Adrenal gland (tissue), 12 donors: ENCODE measurements around the gene OTX1. TPM values are rescaled to one million over a fixed set of nuclear protein-coding genes. Genes with fewer than 3 reads are reported as not detected.
A peak's percentile ranks its signal among the peaks of the same experiment; 100 is the strongest.
"Not testable (repeated sequence)": the region's sequence is repeated elsewhere in the genome, so short reads cannot be mapped to it uniquely, and the experiment has no call there.

ENCODE experiments used
- DNase-seq, 7 donors: peaks; one replicate each; pipeline ENCODE4 v3.0.0-alpha.2; 2019 to 2020
- H3K27ac ChIP-seq, 5 donors: fragments of 200-600 bp; sonication (generic) in 4 of 5; 1 replicate in 3 of 5; 2 replicates in 2 of 5; pipeline versions ENCODE4 v1.5.1 to v1.8.0; 2016 to 2020; ENCODE audit warnings: mild to moderate bottlenecking in 1 of 5
- H3K27me3 ChIP-seq: fragments of 200-600 bp; 2 replicates; pipeline ENCODE4 v1.8.0; 2021
- H3K36me3 ChIP-seq, 2 donors: fragments of 200-600 bp; replicated peaks in 1 of 2; 1 replicate in 1 of 2; 2 replicates in 1 of 2; pipeline versions ENCODE4 v1.5.1 to v1.8.0; 2018 to 2022
- H3K4me1 ChIP-seq, 2 donors: fragments of 200-600 bp; replicated peaks in 1 of 2; 1 replicate in 1 of 2; 2 replicates in 1 of 2; pipeline versions ENCODE4 v1.5.1 to v1.8.0; 2018 to 2021
- H3K4me3 ChIP-seq, 4 donors: fragments of 200-600 bp; sonication (generic) in 3 of 4; one replicate each; pipeline ENCODE4 v1.5.1; 2016 to 2018
- H3K9me3 ChIP-seq, 3 donors: fragments of 200-600 bp; sonication (generic) in 1 of 3; replicated peaks in 1 of 3; 1 replicate in 2 of 3; 2 replicates in 1 of 3; pipeline versions ENCODE4 v1.5.1 to v1.8.0; 2016 to 2021
- POLR2A ChIP-seq, 2 donors: fragments of 450-650 bp; IDR thresholded peaks; one replicate each; pipeline ENCODE4 v1.6.1; 2017; ENCODE audit warnings: antibody characterized with exemption in 2 of 2, mild to moderate bottlenecking in 2 of 2, moderate library complexity in 1 of 2
- WGBS, 4 donors: extraction: QIAGEN DNeasy Blood & Tissue Kit in 2 of 4; methylation state at CpG; one replicate each; pipeline versions ENCODE4 v1.1.5 to v1.1.7; 2013 to 2017; 5-methylcytosine and 5-hydroxymethylcytosine counted together
- intact Hi-C, 2 donors: fragments of 100-400 bp; cut with DNase I; formaldehyde crosslinking; loops; one replicate each; pipeline versions ENCODE4 v1.14.1 to v1.15.0; 2022 to 2023
- polyA plus RNA-seq, 3 donors: library from polyadenylated mRNA; stranded (reverse); fragments of 200-250 nt in 2 of 3; fragments of 350-450 nt in 1 of 3; fragmentation: Illumina TruSeq in 1 of 3; extraction: RNeasy Lipid Tissue Mini Kit (QIAGEN cat#74804) in 1 of 3; gene quantifications; one replicate each; pipeline ENCODE4 v1.2.3, GENCODE V29; 2013 to 2014
- total RNA-seq, 9 donors: library from RNA; depleted of rRNA in 4 of 9; stranded (reverse); fragments of >200 nt in 4 of 9; fragments of 120-200 nt in 1 of 9; fragmentation: NEBNext Ultra II Directional in 1 of 9; extraction: Animal tissue kit (Norgen Biotek cat#: 25700) in 1 of 9; gene quantifications; one replicate each; pipeline versions ENCODE4 v1.1.0 to v1.2.4, GENCODE V29; 2013 to 2023
- TF ChIP-seq, protein P1 (sequence below), 6 experiments: fragments of 450-650 bp in 4 of 6; fragments of 200-600 bp in 2 of 6; sonication (generic) in 1 of 6; IDR thresholded peaks; 1 replicate in 5 of 6; 2 replicates in 1 of 6; pipeline versions ENCODE4 v1.5.1 to v1.8.0; 2016 to 2021; ENCODE audit warnings: antibody characterized with exemption in 6 of 6, mild to moderate bottlenecking in 2 of 6, moderate library complexity in 1 of 6
- donor health status: healthy with polysubstance abuse.
- donor health status: Bipolar disorder and iron deficiency.
- donor health status: DM: yes; HTN: yes; CAD: no.
- donor health status: DM: no; HTN: no; CAD: no.
- donor health status: DM: no; HTN: no; CAD: no.
- donor health status: DM: yes; HTN: yes; CAD: no.

Gene OTX1
- total and polyA plus RNA-seq, 12 donors: 0.24 TPM; not detected in 11

DNA sequence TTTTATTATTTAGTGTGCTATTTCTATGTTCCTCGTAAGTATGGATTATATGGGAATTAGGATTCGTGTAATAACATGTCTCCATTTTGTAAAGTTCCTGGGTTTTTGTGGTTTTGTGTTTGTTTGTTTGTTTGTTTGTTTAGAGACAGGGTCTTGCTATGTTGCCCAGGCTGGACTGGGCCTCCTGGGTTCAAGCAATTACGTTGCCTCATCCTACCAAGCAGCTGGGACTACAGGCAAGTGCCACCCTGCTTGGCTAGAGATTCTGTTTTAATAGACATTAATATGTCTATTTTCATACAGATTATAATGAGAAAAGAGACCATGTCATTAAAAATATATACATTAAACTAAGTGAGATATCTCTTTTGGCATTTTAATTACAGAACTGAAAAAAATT lies 35.2 kb upstream of the OTX1 start:
- no peak overlapping the region for H3K4me3 ChIP-seq
- H3K9me3 ChIP-seq: no peaks in the 10 kb centered on the region
- no peaks in the 10 kb centered on the region for H3K27me3 ChIP-seq
- no peak for TF ChIP-seq POLR2A (IDR thresholded peaks at IDR 0.05)
- TF ChIP-seq, protein P1, sequence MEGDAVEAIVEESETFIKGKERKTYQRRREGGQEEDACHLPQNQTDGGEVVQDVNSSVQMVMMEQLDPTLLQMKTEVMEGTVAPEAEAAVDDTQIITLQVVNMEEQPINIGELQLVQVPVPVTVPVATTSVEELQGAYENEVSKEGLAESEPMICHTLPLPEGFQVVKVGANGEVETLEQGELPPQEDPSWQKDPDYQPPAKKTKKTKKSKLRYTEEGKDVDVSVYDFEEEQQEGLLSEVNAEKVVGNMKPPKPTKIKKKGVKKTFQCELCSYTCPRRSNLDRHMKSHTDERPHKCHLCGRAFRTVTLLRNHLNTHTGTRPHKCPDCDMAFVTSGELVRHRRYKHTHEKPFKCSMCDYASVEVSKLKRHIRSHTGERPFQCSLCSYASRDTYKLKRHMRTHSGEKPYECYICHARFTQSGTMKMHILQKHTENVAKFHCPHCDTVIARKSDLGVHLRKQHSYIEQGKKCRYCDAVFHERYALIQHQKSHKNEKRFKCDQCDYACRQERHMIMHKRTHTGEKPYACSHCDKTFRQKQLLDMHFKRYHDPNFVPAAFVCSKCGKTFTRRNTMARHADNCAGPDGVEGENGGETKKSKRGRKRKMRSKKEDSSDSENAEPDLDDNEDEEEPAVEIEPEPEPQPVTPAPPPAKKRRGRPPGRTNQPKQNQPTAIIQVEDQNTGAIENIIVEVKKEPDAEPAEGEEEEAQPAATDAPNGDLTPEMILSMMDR (IDR thresholded peaks at IDR 0.05): no peak
- WGBS, 4 donors: 95 to 97% (median 97%) methylated on average over 3 of the region's 3 CpGs
- intact Hi-C loops: no loop called here
- no peaks in the 10 kb centered on the region for H3K4me1 ChIP-seq
- no peaks in the 10 kb centered on the region for H3K36me3 ChIP-seq
- H3K27ac ChIP-seq: no peak overlapping the region
- DNase-seq: no peak

- TF ChIP-seq POLR2A (IDR thresholded peaks at IDR 0.05): no peak
- TF ChIP-seq, protein P1 (IDR thresholded peaks at IDR 0.05): no peak
- H3K4me1 ChIP-seq: no peaks in the 10 kb centered on the region
- intact Hi-C loops: no loop called here
- no peak overlapping the region for H3K4me3 ChIP-seq
- no peak for DNase-seq
- no peak overlapping the region for H3K27ac ChIP-seq
- H3K9me3 ChIP-seq: no peaks in the 10 kb centered on the region
- no peaks in the 10 kb centered on the region for H3K27me3 ChIP-seq
- no peaks in the 10 kb centered on the region for H3K36me3 ChIP-seq
- WGBS, 4 donors: 96 to 100% (median 98%) methylated on average over 2 of the region's 2 CpGs
Observed at GRCh38 chr2:63018439-63018838, 32.2 kb upstream of the OTX1 start.

- H3K27me3 ChIP-seq, DNase-seq, intact Hi-C loops, H3K4me1 ChIP-seq, H3K36me3 ChIP-seq, H3K9me3 ChIP-seq, H3K4me3 ChIP-seq, H3K27ac ChIP-seq: not testable (repeated sequence)
- WGBS, 4 donors: 93 to 96% (median 94%) methylated on average over 8 of the region's 8 CpGs
Observed at GRCh38 chr2:63019686-63020085, 30.9 kb upstream of the OTX1 start.

DNA sequence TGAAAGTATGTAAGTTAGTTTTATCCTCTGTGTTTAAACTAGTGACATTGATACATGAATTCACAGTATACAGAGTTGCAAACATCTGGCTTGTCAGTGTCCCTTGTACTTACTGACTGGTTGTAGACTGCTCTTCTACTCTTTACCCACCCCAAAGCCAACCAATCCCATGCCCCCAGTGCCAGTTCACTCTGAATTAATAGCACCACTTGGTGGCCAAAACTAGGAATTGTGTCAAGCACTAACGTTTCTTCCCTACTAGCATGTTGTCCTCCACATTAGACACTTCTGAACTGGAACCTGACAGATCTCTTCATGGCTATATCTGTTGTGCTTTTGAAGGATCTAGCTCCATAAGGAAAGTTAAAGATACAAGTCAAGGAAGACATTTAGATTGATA lies 27.2 kb upstream of the OTX1 start:
- Histone ChIP-seq H3K4me1 (no peaks in the 10 kb centered on the region), H3K27me3 (no peaks in the 10 kb centered on the region), H3K36me3 (no peaks in the 10 kb centered on the region), H3K4me3 (no peak overlapping the region), H3K27ac (no peak overlapping the region), H3K9me3 (no peaks in the 10 kb centered on the region)
- 0 to 23% (median 11%) methylated on average over 1 of the region's 1 CpG for WGBS, 4 donors
- TF ChIP-seq, protein P1 (IDR thresholded peaks at IDR 0.05): peak in 5 of 6 experiments; percentile 13 to 31 (median 18)
- TF ChIP-seq POLR2A (IDR thresholded peaks at IDR 0.05): no peak
- DNase-seq: no peak
- intact Hi-C loops: no loop called here

DNA sequence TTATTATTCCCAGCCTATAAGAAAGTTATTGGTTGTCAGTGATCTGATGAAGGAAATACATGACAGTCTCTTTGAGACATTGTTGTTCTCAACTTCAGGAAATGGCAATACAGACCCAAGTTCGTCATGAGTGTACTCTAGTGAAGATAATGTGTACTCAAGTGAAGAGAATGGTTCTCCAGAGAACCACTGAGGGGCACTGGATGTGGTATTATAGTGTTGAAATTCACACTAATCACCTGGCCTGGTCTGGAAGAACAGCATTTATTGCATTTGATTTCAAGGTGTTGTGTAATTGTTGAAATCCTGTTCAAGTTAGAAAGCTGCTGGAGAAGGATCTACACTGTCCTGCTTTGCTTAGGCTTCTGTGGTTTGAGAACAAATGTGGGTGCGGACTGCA lies 23.4 kb upstream of the OTX1 start:
- no peak for DNase-seq

More for the DNA sequence above, 23.4 kb upstream of the OTX1 start:
- H3K27me3 ChIP-seq: no peaks in the 10 kb centered on the region
- no peaks in the 10 kb centered on the region for H3K9me3 ChIP-seq
- 89 to 96% (median 93%) methylated on average over 2 of the region's 2 CpGs for WGBS, 4 donors
- TF ChIP-seq, protein P1 (IDR thresholded peaks at IDR 0.05): no peak
- TF ChIP-seq POLR2A (IDR thresholded peaks at IDR 0.05): no peak
- H3K4me1 ChIP-seq: no peaks in the 10 kb centered on the region
- H3K27ac ChIP-seq: no peak overlapping the region
- intact Hi-C loops: no loop called here
- no peaks in the 10 kb centered on the region for H3K36me3 ChIP-seq
- no peak overlapping the region for H3K4me3 ChIP-seq
